ENCODE data around the gene CTAG2.

CTAG2 gene

DNA sequence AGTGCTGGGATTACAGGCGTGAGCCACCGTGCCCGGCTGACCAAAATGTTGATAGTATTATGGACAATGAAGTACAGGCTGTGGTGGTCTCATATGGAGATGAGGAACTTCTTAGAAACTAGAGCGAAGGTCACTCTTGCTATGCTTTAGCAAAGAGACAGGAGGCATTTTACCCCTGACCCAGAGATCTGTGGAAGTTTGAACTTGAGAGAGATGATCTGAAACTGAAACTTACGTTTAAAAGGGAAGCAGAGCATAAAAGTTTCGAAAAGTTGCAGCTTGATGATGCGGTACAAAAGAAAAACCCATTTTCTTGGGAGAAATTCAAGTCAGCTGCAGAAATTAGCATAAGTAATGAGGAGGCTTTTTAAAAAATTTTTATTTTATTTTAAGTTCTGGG lies 8.5 kb upstream of the CTAG2 start:
- no peaks in the 10 kb centered on the region for H4K20me1 ChIP-seq
- H3K27me3 ChIP-seq, result peaks cover 22 to 66% (median 54%) of the 10 kb centered on the region in 11 experiments; a peak in 20 of 22 replicates
- no peak overlapping the region for H3K9ac ChIP-seq
- H3K9me3 ChIP-seq (replicated peaks in 1 of 11), result peaks cover 41 to 90% (median 61%) of the 10 kb centered on the region in 11 experiments
- no peak overlapping the region for H3K27ac ChIP-seq
- H3K4me2 ChIP-seq, result peak overlapping the region in 8 of 11 experiments; percentile 2 to 35 (median 14); a peak in 4 of 22 replicates
- H3K4me1 ChIP-seq, result peaks cover 0 to 13% (median 5%) of the 10 kb centered on the region in 10 experiments; a peak in 8 of 20 replicates
- H3K4me3 ChIP-seq, result no peak overlapping the region
- H3K36me3 ChIP-seq, result no peaks in the 10 kb centered on the region
- TF ChIP-seq Cebpa-rat (IDR thresholded peaks at IDR 0.05), result no peak

DNA sequence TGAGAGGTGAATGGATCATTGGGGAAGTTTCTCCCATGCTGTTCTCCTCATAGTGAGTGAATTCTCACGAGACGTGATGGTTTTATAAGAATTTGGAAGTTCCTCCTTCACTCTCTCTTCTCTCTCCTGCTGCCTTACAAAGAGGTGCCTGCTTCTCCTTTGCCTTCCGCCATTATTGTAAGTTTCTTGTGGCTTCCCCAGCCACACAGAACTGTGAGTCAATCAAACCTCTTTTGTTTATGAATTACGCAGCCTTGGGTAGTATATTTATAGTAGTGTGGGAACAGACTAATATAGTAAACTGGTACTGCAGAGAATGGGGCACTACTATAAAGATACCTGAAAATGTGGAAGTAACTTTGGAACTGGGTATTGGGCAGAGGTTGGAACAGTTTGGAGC lies 7.8 kb upstream of the CTAG2 start:
- no peak for TF ChIP-seq Cebpa-rat (IDR thresholded peaks at IDR 0.05)
- Histone ChIP-seq H3K4me2 (peak overlapping the region in 4 of 11 experiments; percentile 2 to 29 (median 12); a peak in 1 of 22 replicates), H3K4me3 (no peak overlapping the region), H3K27ac (no peak overlapping the region), H3K9ac (no peak overlapping the region), H4K20me1 (no peaks in the 10 kb centered on the region), H3K36me3 (no peaks in the 10 kb centered on the region), H3K9me3 (replicated peaks in 1 of 11) (peaks cover 37 to 85% (median 61%) of the 10 kb centered on the region in 11 experiments), H3K27me3 (peaks cover 22 to 66% (median 54%) of the 10 kb centered on the region in 11 experiments; a peak in 20 of 22 replicates), H3K4me1 (peaks cover 0 to 13% (median 5%) of the 10 kb centered on the region in 10 experiments; a peak in 8 of 20 replicates)

DNA sequence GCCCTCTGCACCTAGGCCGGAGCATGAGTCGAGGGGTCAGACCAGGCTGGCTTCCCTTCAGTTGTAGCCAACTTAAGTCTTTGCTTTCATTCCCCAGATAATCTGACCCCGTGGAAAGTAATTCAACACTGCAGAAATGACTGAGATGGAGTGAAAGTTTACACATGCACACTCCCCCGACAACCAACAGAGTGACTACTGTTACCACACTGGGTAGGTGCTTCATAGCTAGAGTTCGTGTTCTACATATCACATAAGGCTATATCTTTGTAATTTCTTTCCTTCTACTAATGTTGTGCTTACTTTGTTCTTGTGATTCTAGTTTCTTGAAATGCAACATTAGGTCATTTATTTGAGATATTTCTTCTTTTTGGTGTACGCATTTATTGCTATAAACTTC lies 7.2 kb upstream of the CTAG2 start:
- Histone ChIP-seq H3K9me3 (replicated peaks in 1 of 11) (peaks cover 36 to 85% (median 61%) of the 10 kb centered on the region in 11 experiments), H3K9ac (no peak overlapping the region), H3K4me1 (peaks cover 0 to 13% (median 5%) of the 10 kb centered on the region in 10 experiments; a peak in 8 of 20 replicates), H3K27ac (no peak overlapping the region), H4K20me1 (no peaks in the 10 kb centered on the region), H3K4me2 (no peak overlapping the region), H3K36me3 (no peaks in the 10 kb centered on the region), H3K4me3 (no peak overlapping the region), H3K27me3 (peaks cover 22 to 72% (median 60%) of the 10 kb centered on the region in 11 experiments; a peak in 20 of 22 replicates)
- TF ChIP-seq Cebpa-rat (IDR thresholded peaks at IDR 0.05), result no peak

DNA sequence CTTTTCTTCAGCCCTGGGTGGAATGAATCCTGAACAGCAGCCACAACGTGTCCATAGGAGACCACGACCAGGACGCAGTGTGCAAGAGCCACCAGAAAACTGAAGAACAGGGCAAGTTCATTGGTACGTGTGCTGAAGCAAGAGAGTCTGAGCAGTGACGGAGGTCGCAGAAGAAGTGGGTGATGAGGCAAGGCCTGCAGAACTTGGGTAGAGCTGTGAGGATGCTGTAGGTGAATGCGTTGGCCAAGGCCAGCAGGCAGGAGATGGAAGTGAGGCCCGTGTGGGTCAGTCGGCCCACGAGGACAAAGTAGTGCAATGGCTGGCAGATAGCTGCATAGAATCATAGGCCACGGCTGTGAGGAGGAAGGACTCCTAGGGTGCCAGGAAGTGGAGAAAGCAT lies 5.6 kb upstream of the CTAG2 start:
- TF ChIP-seq Cebpa-rat (IDR thresholded peaks at IDR 0.05), result no peak
- no peak overlapping the region for H3K27ac ChIP-seq
- H3K27me3 ChIP-seq, result peaks cover 18 to 77% (median 55%) of the 10 kb centered on the region in 11 experiments; a peak in 20 of 22 replicates
- H3K9ac ChIP-seq, result no peak overlapping the region
- H3K4me3 ChIP-seq, result no peak overlapping the region
- H4K20me1 ChIP-seq, result no peaks in the 10 kb centered on the region
- H3K36me3 ChIP-seq, result no peaks in the 10 kb centered on the region
- no peak overlapping the region for H3K4me2 ChIP-seq
- peaks cover 0 to 13% (median 9%) of the 10 kb centered on the region in 10 experiments; a peak in 10 of 20 replicates for H3K4me1 ChIP-seq
- peaks cover 22 to 83% (median 58%) of the 10 kb centered on the region in 11 experiments for H3K9me3 ChIP-seq (replicated peaks in 1 of 11)

DNA sequence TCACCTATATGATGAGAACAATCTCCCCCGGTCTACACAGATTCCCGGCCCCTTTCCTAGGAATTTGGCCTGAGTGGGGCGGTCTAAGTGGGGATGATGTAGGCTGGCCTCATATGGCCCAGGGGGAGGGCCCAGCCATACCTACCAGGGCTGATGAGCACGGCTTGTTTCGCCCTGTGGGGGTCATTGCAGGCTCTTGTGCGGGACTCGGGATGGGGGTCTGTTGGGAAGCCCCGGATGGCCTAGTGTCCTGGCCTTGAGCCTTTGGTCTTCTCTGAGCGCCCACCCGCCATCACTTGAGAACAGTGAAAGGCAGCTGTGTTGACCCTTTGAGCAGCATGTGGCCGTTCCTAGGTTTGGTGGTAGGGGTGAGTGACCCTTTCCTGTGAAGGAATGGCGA lies 4.8 kb upstream of the CTAG2 start:
- no peaks in the 10 kb centered on the region for H4K20me1 ChIP-seq
- no peak overlapping the region for H3K9ac ChIP-seq
- H3K27ac ChIP-seq, result no peak overlapping the region
- peaks cover 0 to 13% (median 9%) of the 10 kb centered on the region in 10 experiments; a peak in 10 of 20 replicates for H3K4me1 ChIP-seq
- peaks cover 14 to 75% (median 51%) of the 10 kb centered on the region in 11 experiments for H3K9me3 ChIP-seq (replicated peaks in 1 of 11)
- TF ChIP-seq Cebpa-rat (IDR thresholded peaks at IDR 0.05), result no peak
- H3K36me3 ChIP-seq, result no peaks in the 10 kb centered on the region
- H3K27me3 ChIP-seq, result peaks cover 18 to 71% (median 49%) of the 10 kb centered on the region in 11 experiments; a peak in 20 of 22 replicates
- no peak overlapping the region for H3K4me3 ChIP-seq
- H3K4me2 ChIP-seq, result no peak overlapping the region

DNA sequence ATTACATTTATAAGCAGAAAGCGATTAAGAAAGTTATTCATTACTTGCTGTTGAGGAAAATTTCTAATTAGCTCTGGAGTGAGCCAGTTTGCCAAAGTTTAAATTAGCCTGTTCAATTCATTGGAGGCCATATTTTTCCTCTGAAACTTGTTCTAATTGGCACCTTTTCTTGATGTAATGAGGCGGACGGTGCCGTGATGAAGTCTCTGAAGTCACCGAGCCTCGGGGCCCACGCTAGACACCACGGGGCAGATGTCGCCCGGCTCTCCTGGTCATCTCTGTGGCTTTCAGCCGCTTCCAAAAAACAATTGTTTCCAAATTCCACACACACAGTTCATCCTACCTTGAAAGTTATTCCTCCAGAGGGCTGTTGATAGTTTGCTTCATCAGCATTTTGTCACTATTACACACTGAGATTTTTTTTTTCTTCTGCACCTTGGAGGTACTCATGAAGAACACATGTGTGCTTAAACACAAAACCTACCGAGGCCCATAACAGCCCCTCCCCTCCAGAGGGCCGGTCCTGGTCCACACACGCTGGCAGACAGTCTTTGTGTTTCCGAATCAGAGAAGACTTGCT lies 3.9 kb upstream of the CTAG2 start:
- Histone ChIP-seq H3K27ac (no peak overlapping the region), H3K4me2 (no peak overlapping the region), H4K20me1 (no peaks in the 10 kb centered on the region), H3K4me1 (peaks cover 0 to 13% (median 8%) of the 10 kb centered on the region in 10 experiments; a peak in 10 of 20 replicates), H3K9ac (no peak overlapping the region), H3K36me3 (no peaks in the 10 kb centered on the region), H3K9me3 (replicated peaks in 1 of 11) (peaks cover 5 to 66% (median 45%) of the 10 kb centered on the region in 11 experiments), H3K4me3 (no peak overlapping the region), H3K27me3 (peaks cover 11 to 62% (median 40%) of the 10 kb centered on the region in 11 experiments; a peak in 20 of 22 replicates)
- TF ChIP-seq Cebpa-rat (IDR thresholded peaks at IDR 0.05), result no peak

DNA sequence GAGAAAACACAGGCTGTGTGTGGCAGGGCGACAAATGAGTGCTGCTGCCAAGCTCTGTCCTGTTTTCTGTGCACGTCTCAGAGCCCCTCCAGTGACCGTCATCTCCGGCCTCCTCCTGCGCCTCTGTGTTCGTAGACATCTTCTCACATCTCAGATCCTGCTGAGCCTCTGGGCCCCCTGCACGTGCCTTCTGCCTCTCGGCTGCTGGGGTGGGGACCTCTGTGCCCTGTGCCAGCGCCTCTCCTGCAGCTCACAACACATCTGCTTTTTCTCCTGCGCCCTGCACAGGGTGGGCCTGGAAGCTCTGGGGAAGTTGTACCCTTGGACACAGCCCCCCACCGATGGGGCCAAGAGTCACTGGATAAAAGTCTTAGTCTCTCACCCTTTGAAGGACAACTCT lies 2.4 kb upstream of the CTAG2 start:
- Histone ChIP-seq H3K4me3 (no peak overlapping the region), H4K20me1 (no peaks in the 10 kb centered on the region), H3K4me1 (peaks cover 0 to 7% (median 3%) of the 10 kb centered on the region in 10 experiments; a peak in 5 of 20 replicates), H3K9me3 (replicated peaks in 1 of 11) (peaks cover 0 to 51% (median 34%) of the 10 kb centered on the region in 11 experiments; a peak in 15 of 22 replicates), H3K9ac (no peak overlapping the region), H3K36me3 (no peaks in the 10 kb centered on the region), H3K27me3 (peaks cover 9 to 54% (median 35%) of the 10 kb centered on the region in 11 experiments; a peak in 19 of 22 replicates), H3K27ac (no peak overlapping the region), H3K4me2 (no peak overlapping the region)
- no peak for TF ChIP-seq Cebpa-rat (IDR thresholded peaks at IDR 0.05)

DNA sequence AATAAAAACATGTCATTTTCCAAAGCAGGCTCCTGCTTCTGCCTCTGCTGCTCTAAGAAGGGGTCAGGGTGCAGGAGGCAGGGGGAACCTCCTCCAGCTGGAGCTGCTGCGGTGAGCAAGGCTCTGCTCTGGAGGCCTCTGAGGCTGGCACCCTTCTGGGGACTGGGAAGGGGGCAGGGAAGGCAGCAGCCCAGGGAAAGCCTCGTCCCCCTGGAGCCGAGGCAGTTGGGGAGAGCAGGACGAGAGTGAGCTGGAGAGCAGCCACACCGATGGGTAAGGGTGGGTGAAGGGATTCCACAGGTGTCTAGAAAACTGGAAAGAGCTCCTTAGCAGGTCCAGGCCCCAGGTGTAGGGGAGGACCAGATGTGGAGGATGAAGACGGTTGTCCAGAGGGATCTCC lies 2.0 kb upstream of the CTAG2 start:
- peaks cover 0 to 47% (median 31%) of the 10 kb centered on the region in 11 experiments; a peak in 15 of 22 replicates for H3K9me3 ChIP-seq (replicated peaks in 1 of 11)
- no peak overlapping the region for H3K4me3 ChIP-seq
- peaks cover 9 to 52% (median 31%) of the 10 kb centered on the region in 11 experiments; a peak in 19 of 22 replicates for H3K27me3 ChIP-seq
- no peak overlapping the region for H3K9ac ChIP-seq
- H3K4me1 ChIP-seq, result peaks cover 0 to 9% (median 4%) of the 10 kb centered on the region in 10 experiments; a peak in 5 of 20 replicates
- TF ChIP-seq Cebpa-rat (IDR thresholded peaks at IDR 0.05), result no peak
- no peak overlapping the region for H3K27ac ChIP-seq
- no peak overlapping the region for H3K4me2 ChIP-seq
- no peaks in the 10 kb centered on the region for H3K36me3 ChIP-seq
- no peaks in the 10 kb centered on the region for H4K20me1 ChIP-seq

DNA sequence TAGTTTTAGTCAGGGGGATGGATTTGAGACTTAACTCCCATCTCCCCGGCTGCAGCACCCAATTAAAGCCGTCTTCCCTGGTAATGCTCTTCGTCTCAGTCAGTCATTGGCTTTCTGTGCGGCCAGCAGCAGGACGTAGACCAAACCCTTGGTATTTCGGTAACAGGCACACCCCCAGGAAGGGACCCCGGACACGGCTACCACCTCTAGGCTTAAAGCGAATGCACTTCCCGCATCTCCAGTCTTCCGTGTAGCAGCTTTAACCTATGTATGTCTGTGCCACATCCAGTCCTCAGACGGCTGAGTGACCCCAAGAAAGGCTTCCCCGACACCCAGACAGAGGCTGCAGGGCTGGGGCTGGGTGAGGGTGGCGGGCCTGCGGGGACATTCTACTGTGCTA lies 1.5 kb upstream of the CTAG2 start:
- Histone ChIP-seq H3K9ac (no peak overlapping the region), H3K27ac (no peak overlapping the region), H3K9me3 (replicated peaks in 1 of 11) (peaks cover 0 to 42% (median 29%) of the 10 kb centered on the region in 11 experiments; a peak in 15 of 22 replicates), H3K4me3 (no peak overlapping the region), H3K27me3 (peaks cover 5 to 52% (median 30%) of the 10 kb centered on the region in 11 experiments; a peak in 19 of 22 replicates), H3K4me1 (peaks cover 2 to 13% (median 7%) of the 10 kb centered on the region in 10 experiments), H3K4me2 (peak overlapping the region in 4 of 11 experiments; percentile 7 to 23 (median 20); a peak in 2 of 22 replicates), H3K36me3 (no peaks in the 10 kb centered on the region), H4K20me1 (no peaks in the 10 kb centered on the region)
- no peak for TF ChIP-seq Cebpa-rat (IDR thresholded peaks at IDR 0.05)

All from BLaER1 treated with 17β-estradiol and CSF1 and Interleukin-3, amounts not matched to agents 10 nM and 100 nM (cell line).